AG04449 (cell line): ENCODE results near the gene POLR3H.

ENCODE experiments used
- CTCF ChIA-PET: fragments of 350-600 bp; formaldehyde crosslinking; extraction: SDS; loops from one replicate; lab custom pipeline; 2021; ENCODE audit warnings: antibody characterized with exemption; lab: Yijun Ruan, JAX
- POLR2A ChIA-PET: fragments of 400-600, 350-600 bp; formaldehyde crosslinking; extraction: SDS; loops from one replicate; lab custom pipeline; 2020; ENCODE audit warnings: antibody characterized with exemption, inconsistent platforms; lab: Yijun Ruan, JAX
- DNase-seq: peaks from one replicate; pipeline ENCODE4 v3.0.0-alpha.2; 2010; ENCODE audit warnings: low read depth, low spot score
- H3K4me3 ChIP-seq: 2 replicates; pipeline ENCODE4 v1.5.1; 2011; ENCODE audit warnings: low read depth, mild to moderate bottlenecking, control low read depth, low read length
- CTCF ChIP-seq: IDR thresholded peaks from one replicate; pipeline ENCODE4 v1.5.1; 2011; ENCODE audit warnings: mild to moderate bottlenecking, moderate library complexity, low read length, control low read depth, inconsistent platforms; ENCODE audit not compliant: insufficient read depth; ENCODE audit errors: missing control alignments

The POLR3H gene

GRCh38 chr22:41535244-41535643, 9.0 kb downstream of the POLR3H start:
- peak; percentile 40 for TF ChIP-seq CTCF
- ChIA-PET POLR2A (interaction anchor here (0.6 kb wide), 1 partner anchor 306 kb away, joined by 7 read pairs; no protein-coding TSS in a partner anchor), CTCF (interaction anchor here (0.6 to 5.2 kb wide), 10 partner anchors 9 to 136 kb away, joined by 3 to 41 read pairs (median 4); partner anchors contain the start of genes CSDC2 and POLR3H)
- DNase-seq = no peak
- H3K4me3 ChIP-seq = no peak overlapping the region

- POLR2A ChIA-PET = no interaction called here
- DNase-seq = no peak
- TF ChIP-seq CTCF = no peak
- CTCF ChIA-PET = interaction anchor here (1.6 to 5.2 kb wide), 5 partner anchors 8 to 132 kb away, joined by 6 to 41 read pairs (median 8); partner anchors contain the start of gene POLR3H
- H3K4me3 ChIP-seq = no peak overlapping the region
Measured at GRCh38 chr22:41534219-41534618, 10.1 kb downstream of the POLR3H start.

- TF ChIP-seq CTCF = peak; percentile 85
- CTCF ChIA-PET = interaction anchor here (0.6 to 4.1 kb wide), 17 partner anchors 8 to 139 kb away, joined by 3 to 46 read pairs (median 5); partner anchors contain the start of gene POLR3H
- POLR2A ChIA-PET = no interaction called here
- H3K4me3 ChIP-seq = no peak overlapping the region
- DNase-seq = no peak
Measured at GRCh38 chr22:41532908-41533825, 11.1 kb downstream of the POLR3H start.

- no peak for DNase-seq
- no peak for TF ChIP-seq CTCF
- ChIA-PET POLR2A (no interaction called here), CTCF (interaction anchor here (0.5 to 4.1 kb wide), 12 partner anchors 8 to 434 kb away, joined by 3 to 46 read pairs (median 8); partner anchors contain the start of gene POLR3H)
- no peak overlapping the region for H3K4me3 ChIP-seq
Measured at GRCh38 chr22:41531715-41532477, 12.4 kb downstream of the POLR3H start.

GRCh38 chr22:41530890-41531714, 13.2 kb downstream of the POLR3H start:
- no peak for TF ChIP-seq CTCF
- ChIA-PET POLR2A (no interaction called here), CTCF (interaction anchor here (0.8 to 4.1 kb wide), 10 partner anchors 7 to 127 kb away, joined by 3 to 46 read pairs (median 14); partner anchors contain the start of gene POLR3H)
- no peak overlapping the region for H3K4me3 ChIP-seq
- DNase-seq = no peak
